GM12891 (cell line): ENCODE data around the gene PYGL.

Experiments
- PAX5 ChIP-seq: IDR thresholded peaks from 2 replicates; pipeline ENCODE4 v1.6.1; 2011; ENCODE audit warnings: low read length, moderate library complexity, mild to moderate bottlenecking; ENCODE audit not compliant: insufficient read depth, severe bottlenecking
- POLR2A ChIP-seq: IDR thresholded peaks from 2 replicates; pipeline ENCODE4 v1.6.1; 2011; ENCODE audit warnings: low read depth, low read length, control low read depth
- POLR2AphosphoS5 ChIP-seq: IDR thresholded peaks from 2 replicates; pipeline ENCODE4 v1.6.1; 2011; ENCODE audit warnings: low read depth, low read length, control low read depth
- SPI1 ChIP-seq: IDR thresholded peaks from 2 replicates; pipeline ENCODE4 v1.6.1; 2011; ENCODE audit warnings: low read depth, low read length, control low read depth
- TAF1 ChIP-seq: IDR thresholded peaks from 2 replicates; pipeline ENCODE4 v1.6.1; 2011; ENCODE audit warnings: low read depth, low read length, control low read depth

- TF ChIP-seq POLR2AphosphoS5 (no peak), POLR2A (no peak), TAF1 (no peak), PAX5 (no peak), SPI1 (no peak)
Measured at GRCh38 chr14:50871914-50872732, 72.2 kb downstream of the PYGL start, which contains the start of gene ABHD12B.
